ENCODE results near the gene KCNAB1.
"Not testable (repeated sequence)": the region's sequence is repeated elsewhere in the genome, so short reads cannot be mapped to it uniquely, and the experiment has no call there.

KCNAB1 gene
- total RNA-seq = 0 to 0.39 (median 0) reads per million in 3 donors

DNA sequence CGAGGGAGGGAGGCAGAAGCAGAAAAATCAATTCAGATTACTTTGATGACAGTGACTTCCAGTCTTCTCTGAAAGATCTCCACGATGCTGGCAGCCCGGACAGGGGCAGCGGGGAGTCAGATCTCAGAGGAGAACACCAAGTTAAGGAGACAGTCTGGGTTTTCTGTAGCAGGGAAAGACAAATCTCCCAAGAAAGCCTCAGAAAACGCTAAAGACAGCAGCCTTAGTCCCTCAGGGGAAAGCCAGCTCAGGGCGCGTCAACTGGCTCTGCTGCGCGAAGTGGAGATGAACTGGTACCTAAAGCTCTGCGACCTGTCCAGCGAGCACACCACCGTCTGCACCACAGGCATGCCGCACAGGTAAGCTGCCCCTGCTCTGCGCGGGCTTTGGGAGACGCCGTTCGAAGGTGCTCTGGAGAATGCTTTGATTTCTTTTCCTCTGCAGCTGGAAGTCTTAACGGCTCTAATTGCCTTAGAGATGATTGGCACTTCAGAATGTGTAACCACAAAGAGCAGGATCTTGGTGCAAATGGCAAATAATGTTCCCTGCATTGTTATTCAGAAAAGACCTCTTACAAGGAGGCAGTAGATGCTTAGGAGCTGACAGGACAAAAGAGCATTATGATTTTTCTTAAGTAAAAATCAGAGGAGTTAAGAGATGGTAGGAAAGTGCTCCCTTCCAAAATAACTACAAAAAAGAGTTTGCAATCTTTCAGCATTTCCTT lies at the start of gene KCNAB1:
TSS of gene KCNAB1 (plus strand) at position 51 of the 724 bp plus-strand sequence.
- H3K27me3 ChIP-seq (replicated peaks; ENCODE audit: control insufficient read depth, insufficient read depth, low read length, poor library complexity, severe bottlenecking) = no peaks in the 10 kb centered on the region
- no peaks in the 10 kb centered on the region for H3K4me1 ChIP-seq (ENCODE audit: control insufficient read depth, insufficient read depth, low read length, poor library complexity, severe bottlenecking)
- H3K9me3 ChIP-seq (ENCODE audit: control insufficient read depth, low read length) = no peaks in the 10 kb centered on the region
- H3K4me3 ChIP-seq (ENCODE audit: insufficient read depth, low read depth, low read length, poor library complexity, severe bottlenecking) = no peak within 1 kb of the TSS
- no peaks in the 10 kb centered on the region for H3K36me3 ChIP-seq (ENCODE audit: control insufficient read depth, insufficient read depth, low read length)
- DNase-seq = no peak
- no peak within 1 kb of the TSS for H3K27ac ChIP-seq (ENCODE audit: insufficient read depth, low read length, poor library complexity, severe bottlenecking)

DNA sequence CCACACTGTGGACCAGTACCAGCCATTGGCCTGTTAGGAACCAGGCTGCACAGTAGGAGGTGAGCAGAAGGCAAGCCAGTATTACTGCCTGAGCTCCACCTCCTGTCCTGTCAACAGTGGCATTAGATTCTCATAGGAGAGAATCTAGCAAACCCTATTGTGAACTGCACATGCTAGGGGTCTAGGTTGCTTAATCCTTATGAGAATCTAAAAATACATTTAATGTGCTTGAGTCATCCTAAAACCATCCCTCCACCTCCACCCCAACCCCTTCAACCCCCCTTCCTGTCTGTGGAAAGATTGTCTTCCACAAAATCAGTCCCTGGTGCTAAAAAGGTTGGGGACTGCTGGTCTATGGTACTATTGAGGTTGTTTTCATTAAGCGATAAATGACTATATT lies 49.3 kb upstream of the KCNAB1 start:
- H3K4me3 ChIP-seq (ENCODE audit: insufficient read depth, low read depth, low read length, poor library complexity, severe bottlenecking) = no peak overlapping the region
- H3K4me1 ChIP-seq (ENCODE audit: control insufficient read depth, insufficient read depth, low read length, poor library complexity, severe bottlenecking) = no peaks in the 10 kb centered on the region
- no peaks in the 10 kb centered on the region for H3K36me3 ChIP-seq (ENCODE audit: control insufficient read depth, insufficient read depth, low read length)
- H3K9me3 ChIP-seq (ENCODE audit: control insufficient read depth, low read length) = no peaks in the 10 kb centered on the region
- no peak overlapping the region for H3K27ac ChIP-seq (ENCODE audit: insufficient read depth, low read length, poor library complexity, severe bottlenecking)
- DNase-seq = no peak
- H3K27me3 ChIP-seq (replicated peaks; ENCODE audit: control insufficient read depth, insufficient read depth, low read length, poor library complexity, severe bottlenecking) = peaks cover 3% of the 10 kb centered on the region

DNA sequence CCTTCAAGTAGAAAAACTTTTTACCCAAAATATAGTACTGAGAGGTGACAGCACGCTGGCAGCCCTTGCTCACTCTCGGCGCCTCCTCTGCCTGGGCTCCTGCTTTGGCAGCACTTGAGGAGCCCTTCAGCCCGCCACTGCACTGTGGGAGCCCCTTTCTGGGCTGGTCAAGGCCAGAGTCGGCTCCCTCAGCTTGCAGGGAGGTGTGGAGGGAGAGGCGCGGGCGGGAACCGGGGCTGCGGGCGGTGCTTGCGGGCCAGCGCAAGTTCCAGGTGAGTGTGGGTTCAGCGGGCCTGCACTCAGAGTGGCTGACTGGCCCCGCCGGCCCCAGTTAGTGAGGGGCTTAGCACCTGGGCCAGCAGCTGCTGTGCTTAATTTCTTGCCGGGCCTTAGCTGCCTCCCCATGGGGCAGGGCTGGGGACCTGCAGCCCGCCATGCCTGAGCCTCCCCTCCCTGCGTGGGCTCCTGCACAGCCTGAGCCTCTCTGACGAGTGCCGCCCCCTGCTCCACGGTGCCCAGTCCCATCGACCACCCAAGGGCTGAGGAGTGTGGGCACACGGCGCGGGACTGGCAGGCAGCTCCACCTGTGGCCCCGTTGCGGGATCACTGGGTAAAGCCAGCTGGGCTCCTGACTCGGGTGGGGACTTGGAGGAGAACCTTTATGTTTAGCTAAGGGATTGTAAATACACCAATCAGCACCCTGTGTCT lies 47.3 kb upstream of the KCNAB1 start:
- DNase-seq; H3K9me3 ChIP-seq (ENCODE audit: control insufficient read depth, low read length); H3K4me1 ChIP-seq (ENCODE audit: control insufficient read depth, insufficient read depth, low read length, poor library complexity, severe bottlenecking); H3K4me3 ChIP-seq (ENCODE audit: insufficient read depth, low read depth, low read length, poor library complexity, severe bottlenecking); H3K27me3 ChIP-seq (replicated peaks; ENCODE audit: control insufficient read depth, insufficient read depth, low read length, poor library complexity, severe bottlenecking); H3K36me3 ChIP-seq (ENCODE audit: control insufficient read depth, insufficient read depth, low read length); H3K27ac ChIP-seq (ENCODE audit: insufficient read depth, low read length, poor library complexity, severe bottlenecking): not testable (repeated sequence)

DNA sequence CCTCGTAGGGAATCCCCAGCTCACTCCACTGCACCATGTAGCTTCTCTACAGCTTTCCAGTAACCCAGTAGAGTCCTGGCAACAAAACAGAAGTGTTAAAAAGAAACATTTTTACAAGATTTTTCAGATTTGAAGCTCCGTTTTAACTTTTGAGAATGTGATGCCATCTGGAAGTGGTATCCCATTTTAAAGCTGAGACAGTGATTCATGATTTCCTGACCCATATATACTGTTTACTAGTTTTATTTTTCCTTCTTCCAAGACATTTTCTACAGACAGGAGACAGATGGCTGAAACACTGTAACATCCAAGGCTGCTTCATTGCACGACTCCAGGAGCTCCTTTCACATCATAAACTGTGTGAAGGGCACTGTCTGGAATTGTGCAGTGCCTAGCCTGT lies 30.3 kb upstream of the KCNAB1 start:
- H3K27ac ChIP-seq (ENCODE audit: insufficient read depth, low read length, poor library complexity, severe bottlenecking) = no peak overlapping the region
- H3K4me1 ChIP-seq (ENCODE audit: control insufficient read depth, insufficient read depth, low read length, poor library complexity, severe bottlenecking) = no peaks in the 10 kb centered on the region

DNA sequence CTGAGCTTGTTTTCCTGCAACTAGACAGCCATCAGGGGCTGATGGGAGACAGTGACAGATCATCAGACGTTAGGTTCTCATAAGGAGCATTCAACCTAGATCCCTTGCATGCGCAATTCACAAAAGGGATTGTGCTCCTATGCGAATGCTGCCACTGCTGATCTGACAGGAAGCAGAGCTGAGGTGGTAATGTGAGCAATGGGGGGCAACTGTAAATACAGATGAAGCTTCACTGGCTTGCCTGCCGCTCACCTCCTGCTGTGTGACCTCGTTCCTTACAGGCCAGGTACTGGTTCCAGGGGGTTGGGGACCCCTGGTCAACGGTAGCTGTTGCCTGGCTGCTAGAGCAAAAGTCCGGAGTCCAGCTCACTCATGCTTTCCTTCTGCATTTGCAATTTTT lies 26.4 kb upstream of the KCNAB1 start:
- Histone ChIP-seq H3K36me3 (ENCODE audit: control insufficient read depth, insufficient read depth, low read length) (no peaks in the 10 kb centered on the region), H3K4me3 (ENCODE audit: insufficient read depth, low read depth, low read length, poor library complexity, severe bottlenecking) (no peak overlapping the region), H3K27me3 (replicated peaks; ENCODE audit: control insufficient read depth, insufficient read depth, low read length, poor library complexity, severe bottlenecking) (no peaks in the 10 kb centered on the region), H3K9me3 (ENCODE audit: control insufficient read depth, low read length) (no peaks in the 10 kb centered on the region), H3K4me1 (ENCODE audit: control insufficient read depth, insufficient read depth, low read length, poor library complexity, severe bottlenecking) (no peaks in the 10 kb centered on the region), H3K27ac (ENCODE audit: insufficient read depth, low read length, poor library complexity, severe bottlenecking) (no peak overlapping the region)
- no peak for DNase-seq

More for the DNA sequence above, 30.3 kb upstream of the KCNAB1 start:
- DNase-seq = no peak
- Histone ChIP-seq H3K36me3 (ENCODE audit: control insufficient read depth, insufficient read depth, low read length) (no peaks in the 10 kb centered on the region), H3K27me3 (replicated peaks; ENCODE audit: control insufficient read depth, insufficient read depth, low read length, poor library complexity, severe bottlenecking) (no peaks in the 10 kb centered on the region), H3K9me3 (ENCODE audit: control insufficient read depth, low read length) (no peaks in the 10 kb centered on the region), H3K4me3 (ENCODE audit: insufficient read depth, low read depth, low read length, poor library complexity, severe bottlenecking) (no peak overlapping the region)

DNA sequence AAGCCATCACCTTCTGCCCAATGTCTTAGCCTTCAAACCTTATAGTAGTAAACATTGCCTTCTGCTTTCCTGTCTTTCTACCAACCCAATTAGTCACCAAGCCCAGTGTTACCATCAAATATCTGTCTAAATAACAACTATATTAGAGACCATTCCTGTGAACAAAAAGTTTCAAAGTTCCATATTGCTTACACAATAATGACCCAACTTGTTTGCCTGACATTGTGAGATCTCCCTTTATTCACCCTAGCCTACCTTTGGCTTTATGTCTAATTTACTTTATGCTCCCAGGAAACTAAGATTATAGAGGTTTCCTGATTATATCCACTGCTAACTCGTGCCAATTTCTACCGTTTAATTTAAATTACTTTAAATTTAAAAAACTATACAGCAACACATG lies 26.0 kb upstream of the KCNAB1 start:
- Histone ChIP-seq H3K4me3 (ENCODE audit: insufficient read depth, low read depth, low read length, poor library complexity, severe bottlenecking) (no peak overlapping the region), H3K4me1 (ENCODE audit: control insufficient read depth, insufficient read depth, low read length, poor library complexity, severe bottlenecking) (no peaks in the 10 kb centered on the region), H3K9me3 (ENCODE audit: control insufficient read depth, low read length) (no peaks in the 10 kb centered on the region), H3K36me3 (ENCODE audit: control insufficient read depth, insufficient read depth, low read length) (no peaks in the 10 kb centered on the region), H3K27ac (ENCODE audit: insufficient read depth, low read length, poor library complexity, severe bottlenecking) (no peak overlapping the region), H3K27me3 (replicated peaks; ENCODE audit: control insufficient read depth, insufficient read depth, low read length, poor library complexity, severe bottlenecking) (no peaks in the 10 kb centered on the region)
- no peak for DNase-seq

DNA sequence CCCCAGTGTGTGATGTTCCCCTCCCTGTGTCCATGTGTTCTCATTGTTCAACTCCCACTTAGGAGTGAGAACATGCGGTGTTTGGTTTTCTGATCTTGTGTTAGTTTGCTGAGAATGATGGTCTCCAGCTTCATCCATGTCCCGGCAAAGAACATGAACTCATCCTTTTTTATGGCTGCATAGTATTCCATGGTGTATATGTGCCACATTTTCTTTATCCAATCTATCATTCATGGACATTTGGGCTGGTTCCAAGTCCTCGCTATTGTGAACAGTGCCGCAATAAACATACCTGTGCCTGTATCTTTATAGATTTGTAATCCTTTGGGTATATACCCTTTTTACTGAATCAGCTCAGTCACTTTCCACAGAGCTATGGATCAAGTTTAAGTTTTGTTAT lies 24.7 kb upstream of the KCNAB1 start:
- not testable (repeated sequence) for H3K4me3 ChIP-seq (ENCODE audit: insufficient read depth, low read depth, low read length, poor library complexity, severe bottlenecking); H3K4me1 ChIP-seq (ENCODE audit: control insufficient read depth, insufficient read depth, low read length, poor library complexity, severe bottlenecking); H3K27ac ChIP-seq (ENCODE audit: insufficient read depth, low read length, poor library complexity, severe bottlenecking); DNase-seq; H3K9me3 ChIP-seq (ENCODE audit: control insufficient read depth, low read length); H3K36me3 ChIP-seq (ENCODE audit: control insufficient read depth, insufficient read depth, low read length); H3K27me3 ChIP-seq (replicated peaks; ENCODE audit: control insufficient read depth, insufficient read depth, low read length, poor library complexity, severe bottlenecking)

DNA sequence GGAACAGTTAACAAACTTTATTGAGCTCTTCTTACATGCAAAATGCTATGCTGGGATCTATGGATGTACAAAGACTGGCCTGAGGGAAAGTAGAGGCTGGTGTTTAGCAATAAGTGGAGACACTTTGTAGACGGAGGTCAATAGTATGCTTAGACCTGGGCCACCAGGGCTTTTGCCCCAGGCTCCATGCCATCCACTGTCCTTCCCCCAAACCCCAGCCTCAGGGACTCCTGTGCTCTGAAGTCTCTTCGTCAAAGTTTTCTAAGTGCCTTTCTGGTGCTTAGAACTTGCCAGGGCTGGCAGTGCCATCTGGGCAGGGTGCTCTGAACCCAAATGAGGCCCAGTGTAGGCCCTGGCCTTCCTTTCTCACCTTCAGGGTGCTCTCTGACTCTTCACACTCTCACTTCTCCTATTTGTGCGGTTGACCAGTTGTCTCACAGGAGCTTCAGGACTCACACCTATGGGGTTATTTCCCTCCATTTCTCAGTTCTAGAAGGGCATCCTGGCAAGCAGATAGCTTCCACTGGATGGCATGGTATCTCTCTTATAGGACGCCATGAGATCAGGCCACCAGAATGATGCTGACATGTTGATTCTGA lies 21.8 kb upstream of the KCNAB1 start:
- H3K4me3 ChIP-seq (ENCODE audit: insufficient read depth, low read depth, low read length, poor library complexity, severe bottlenecking) = no peak overlapping the region
- H3K27me3 ChIP-seq (replicated peaks; ENCODE audit: control insufficient read depth, insufficient read depth, low read length, poor library complexity, severe bottlenecking) = no peaks in the 10 kb centered on the region
- no peaks in the 10 kb centered on the region for H3K36me3 ChIP-seq (ENCODE audit: control insufficient read depth, insufficient read depth, low read length)
- no peak overlapping the region for H3K27ac ChIP-seq (ENCODE audit: insufficient read depth, low read length, poor library complexity, severe bottlenecking)
- no peaks in the 10 kb centered on the region for H3K4me1 ChIP-seq (ENCODE audit: control insufficient read depth, insufficient read depth, low read length, poor library complexity, severe bottlenecking)
- DNase-seq = no peak
- no peaks in the 10 kb centered on the region for H3K9me3 ChIP-seq (ENCODE audit: control insufficient read depth, low read length)

DNA sequence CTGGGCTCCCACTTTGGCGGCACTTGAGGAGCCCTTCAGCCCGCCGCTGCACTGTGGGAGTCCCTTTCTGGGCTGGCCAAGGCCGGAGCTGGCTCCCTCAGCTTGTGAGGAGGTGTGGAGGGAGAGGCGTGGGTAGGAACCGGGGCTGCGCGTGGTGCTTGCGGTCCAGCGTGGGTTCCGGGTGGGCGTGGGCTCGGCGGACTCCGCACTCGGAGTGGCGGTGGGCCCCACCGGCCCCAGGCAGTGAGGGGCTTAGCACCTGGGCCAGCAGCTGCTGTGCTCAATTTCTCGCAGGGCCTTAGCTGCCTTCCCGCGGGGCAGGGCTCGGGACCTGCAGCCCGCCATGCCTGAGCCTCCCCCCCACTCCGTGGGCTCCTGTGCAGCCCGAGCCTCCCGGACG lies 21.0 kb upstream of the KCNAB1 start:
- not testable (repeated sequence) for H3K9me3 ChIP-seq (ENCODE audit: control insufficient read depth, low read length); H3K4me1 ChIP-seq (ENCODE audit: control insufficient read depth, insufficient read depth, low read length, poor library complexity, severe bottlenecking); H3K36me3 ChIP-seq (ENCODE audit: control insufficient read depth, insufficient read depth, low read length); DNase-seq; H3K27ac ChIP-seq (ENCODE audit: insufficient read depth, low read length, poor library complexity, severe bottlenecking); H3K27me3 ChIP-seq (replicated peaks; ENCODE audit: control insufficient read depth, insufficient read depth, low read length, poor library complexity, severe bottlenecking); H3K4me3 ChIP-seq (ENCODE audit: insufficient read depth, low read depth, low read length, poor library complexity, severe bottlenecking)

DNA sequence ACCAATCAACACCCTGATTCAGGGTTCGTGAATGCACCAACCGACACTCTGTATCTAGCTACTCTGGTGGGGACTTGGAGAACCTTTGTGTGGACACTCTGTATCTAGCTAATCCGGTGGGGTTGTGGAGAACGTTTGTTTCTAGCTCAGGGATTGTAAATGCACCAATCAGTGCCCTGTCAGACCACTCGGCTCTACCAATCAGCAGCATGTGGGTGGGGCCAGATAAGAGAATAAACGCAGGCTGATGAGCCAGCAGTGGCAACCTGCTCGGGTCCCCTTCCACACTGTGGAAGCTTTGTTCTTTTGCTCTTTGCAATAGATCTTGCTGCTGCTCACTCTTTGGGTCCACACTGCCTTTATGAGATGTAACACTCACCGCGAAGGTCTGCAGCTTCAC lies 20.4 kb upstream of the KCNAB1 start:
- H3K4me1 ChIP-seq (ENCODE audit: control insufficient read depth, insufficient read depth, low read length, poor library complexity, severe bottlenecking); H3K27me3 ChIP-seq (replicated peaks; ENCODE audit: control insufficient read depth, insufficient read depth, low read length, poor library complexity, severe bottlenecking); H3K4me3 ChIP-seq (ENCODE audit: insufficient read depth, low read depth, low read length, poor library complexity, severe bottlenecking); H3K9me3 ChIP-seq (ENCODE audit: control insufficient read depth, low read length); H3K36me3 ChIP-seq (ENCODE audit: control insufficient read depth, insufficient read depth, low read length); H3K27ac ChIP-seq (ENCODE audit: insufficient read depth, low read length, poor library complexity, severe bottlenecking); DNase-seq: not testable (repeated sequence)
